HG03280 (cell line): ENCODE data around the gene AUTS2.

ENCODE experiments used
- ATAC-seq: cut with Tn5 transposase; IDR thresholded peaks from one replicate; pipeline ENCODE4 v1.9.1; 2021; ENCODE audit warnings: mild to moderate bottlenecking, moderate library complexity; ENCODE audit not compliant: unreplicated experiment

The AUTS2 gene

DNA sequence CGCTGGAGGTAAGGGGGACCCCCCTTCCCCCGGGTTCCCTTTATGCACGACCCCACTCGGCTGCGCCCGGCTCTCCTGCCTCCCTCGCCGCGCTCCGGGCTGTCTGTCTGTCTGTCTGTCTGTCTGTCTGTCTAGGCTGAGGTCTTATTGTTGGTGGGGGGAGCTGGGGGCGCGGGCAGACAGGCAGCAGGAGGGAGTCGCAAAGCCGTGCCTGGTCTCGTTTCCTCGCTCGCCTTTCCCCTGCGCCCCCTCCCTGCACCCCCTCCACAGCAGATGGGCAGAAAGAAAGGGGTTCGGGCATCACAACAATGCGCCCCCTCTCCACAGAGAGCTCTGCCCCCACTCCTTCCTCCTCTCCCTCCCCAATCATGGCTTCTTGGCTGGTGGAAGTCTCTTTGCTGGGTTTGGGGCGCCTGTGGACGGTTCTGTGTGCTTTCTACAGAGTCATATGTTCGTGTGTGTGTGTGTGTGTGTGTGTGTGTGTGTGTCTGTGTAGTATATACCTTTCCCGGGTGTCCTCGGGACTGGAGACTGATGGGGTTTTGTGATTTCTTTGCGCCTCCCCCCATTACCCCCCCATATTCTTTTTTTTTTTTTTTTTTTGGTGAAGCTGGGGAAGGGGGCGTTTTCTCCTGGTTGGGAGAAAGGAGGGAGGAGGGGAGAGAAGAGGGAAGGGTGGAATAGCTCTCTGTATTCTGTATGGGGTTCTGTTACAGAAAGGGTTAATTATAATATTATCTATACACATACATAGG lies 1.9 kb downstream of the AUTS2 start:
- ATAC-seq = no peak

DNA sequence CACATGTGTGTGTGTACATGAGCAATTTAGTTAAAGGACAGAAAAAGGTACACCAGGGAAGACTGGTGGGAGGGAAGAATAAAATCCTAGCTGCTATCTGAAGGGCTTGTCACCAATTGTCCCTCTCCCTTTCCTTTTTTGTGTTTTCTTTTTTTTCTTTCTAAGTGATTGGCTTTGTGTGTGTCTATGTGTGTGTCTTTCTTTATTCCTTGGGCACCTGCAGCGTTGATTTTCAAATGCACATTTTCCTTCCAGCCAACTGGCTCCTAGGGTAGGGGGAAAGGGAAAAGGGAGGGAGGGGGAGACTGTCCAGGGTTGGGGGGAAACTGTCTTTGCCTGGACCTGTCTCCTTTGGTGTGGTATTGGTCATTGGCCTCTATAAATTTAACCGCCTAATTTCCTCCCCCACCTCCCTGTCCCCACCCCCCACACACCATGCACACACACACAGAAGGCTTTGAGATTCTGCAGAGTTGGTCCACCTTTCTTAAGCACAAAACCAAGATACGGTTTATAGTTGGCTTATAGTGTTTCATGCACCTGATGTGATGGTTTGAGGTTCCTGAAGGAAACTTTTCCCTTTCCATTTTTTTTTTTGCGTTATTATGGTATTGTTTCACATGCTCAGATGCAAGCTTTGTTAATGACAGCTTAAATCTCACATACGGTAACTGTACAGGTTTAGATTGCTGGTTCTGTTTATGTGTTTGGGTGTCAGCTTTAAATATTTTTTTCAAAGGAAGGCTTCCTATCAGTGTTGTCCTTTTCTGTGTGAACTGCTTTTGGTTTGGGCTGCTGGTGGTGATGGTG lies 2.6 kb downstream of the AUTS2 start:
- ATAC-seq = no peak

DNA sequence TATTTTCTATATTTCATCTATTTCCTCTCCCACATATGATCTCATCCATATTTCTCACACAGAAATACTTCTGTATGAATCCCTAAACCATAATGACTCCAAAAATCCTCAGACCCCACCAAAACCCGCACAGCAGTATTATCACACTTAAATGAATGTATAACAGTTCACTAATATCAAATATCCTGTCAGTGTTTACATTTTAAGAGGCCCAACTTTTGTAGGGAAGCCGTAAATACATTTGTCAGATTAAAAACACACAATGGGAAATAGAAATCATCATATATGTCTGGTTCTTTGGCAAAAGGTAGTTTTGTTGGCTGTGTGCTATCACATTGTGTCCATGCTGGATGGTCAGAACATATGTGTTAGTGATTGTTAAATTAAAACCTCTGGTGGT lies 4.2 kb downstream of the AUTS2 start:
- no peak for ATAC-seq

DNA sequence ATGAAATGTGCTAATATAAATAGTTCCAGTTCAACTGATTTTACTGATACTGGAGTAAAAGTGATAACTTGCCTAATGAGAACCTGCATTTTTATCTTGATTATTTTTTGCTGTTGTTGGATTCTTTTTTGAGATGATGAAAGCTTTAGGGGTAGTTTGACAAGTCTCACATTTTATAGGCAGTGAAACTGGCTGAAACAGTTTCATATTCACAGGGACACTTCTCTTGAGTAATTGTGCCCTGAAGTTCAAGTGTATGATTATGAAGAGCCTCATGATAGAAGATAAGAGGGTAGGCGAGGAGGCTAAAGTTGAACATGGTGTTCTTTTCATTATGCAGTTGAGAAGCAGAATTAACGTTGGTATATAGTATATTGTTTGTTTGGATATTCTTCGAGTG lies 5.1 kb downstream of the AUTS2 start:
- peak; percentile 52 for ATAC-seq

DNA sequence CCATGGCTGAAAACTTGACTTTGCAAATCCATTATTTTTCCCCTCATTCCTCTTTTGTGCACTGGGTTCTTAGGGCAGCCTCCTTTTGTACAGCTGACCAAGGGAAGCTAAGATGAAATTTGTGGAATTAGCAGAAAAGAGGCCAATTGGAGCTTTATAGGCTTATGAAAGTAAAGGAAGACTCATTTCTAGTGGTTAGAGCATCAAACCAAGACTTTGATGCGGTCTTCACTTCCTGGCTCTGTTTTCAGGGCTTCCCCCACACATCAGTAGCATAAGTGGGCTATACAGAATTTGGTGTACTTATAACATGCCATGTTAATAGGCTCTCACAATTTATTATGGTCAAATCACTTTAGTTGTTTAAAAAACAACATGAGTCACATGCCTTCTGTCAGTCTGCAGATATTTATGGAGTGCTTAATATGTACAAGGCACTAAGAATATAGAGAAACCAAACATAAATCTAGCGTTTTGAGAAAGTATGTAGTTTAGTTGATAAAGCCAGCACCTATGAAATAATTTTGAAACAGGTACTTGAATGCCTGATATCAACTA lies 5.7 kb downstream of the AUTS2 start:
- no peak for ATAC-seq

DNA sequence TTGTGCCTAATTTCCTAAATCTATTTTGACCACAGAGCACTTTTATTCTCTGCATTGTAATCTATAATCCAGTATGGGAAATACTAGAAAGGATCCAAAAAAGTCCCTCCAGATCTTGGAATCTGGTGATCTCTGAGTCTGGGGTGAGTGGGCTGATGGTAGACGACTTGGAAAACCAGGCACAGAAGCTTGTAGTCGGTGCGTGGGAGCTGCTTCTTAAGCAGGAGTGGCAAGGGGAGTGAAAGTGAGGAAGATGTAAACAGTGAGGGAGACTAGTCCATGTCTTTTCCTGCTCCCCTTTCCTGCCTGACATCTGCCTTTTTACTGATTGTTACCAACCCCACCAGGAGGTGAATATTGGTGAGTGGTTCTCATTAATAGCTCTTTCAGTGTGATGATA lies 6.8 kb downstream of the AUTS2 start:
- no peak for ATAC-seq

DNA sequence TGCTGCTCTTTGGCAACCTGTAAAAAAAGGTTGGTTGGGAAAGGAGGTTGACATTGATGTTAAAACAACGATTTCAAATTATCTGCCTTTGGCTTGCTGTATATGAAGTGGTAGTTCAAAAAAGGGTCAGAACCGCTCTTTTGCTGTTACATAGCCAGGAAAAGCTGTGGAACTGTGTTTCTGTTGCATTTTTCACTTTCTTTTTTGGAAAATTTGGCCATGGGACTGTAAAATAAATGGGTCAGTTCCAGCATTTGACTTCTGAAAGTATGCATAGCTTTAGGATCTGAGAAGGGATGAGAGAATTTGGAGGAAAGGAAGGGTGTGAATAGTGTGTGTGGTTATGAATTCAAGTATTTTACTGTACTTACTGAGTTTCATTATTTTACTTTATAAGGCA lies 7.3 kb downstream of the AUTS2 start:
- ATAC-seq = no peak

DNA sequence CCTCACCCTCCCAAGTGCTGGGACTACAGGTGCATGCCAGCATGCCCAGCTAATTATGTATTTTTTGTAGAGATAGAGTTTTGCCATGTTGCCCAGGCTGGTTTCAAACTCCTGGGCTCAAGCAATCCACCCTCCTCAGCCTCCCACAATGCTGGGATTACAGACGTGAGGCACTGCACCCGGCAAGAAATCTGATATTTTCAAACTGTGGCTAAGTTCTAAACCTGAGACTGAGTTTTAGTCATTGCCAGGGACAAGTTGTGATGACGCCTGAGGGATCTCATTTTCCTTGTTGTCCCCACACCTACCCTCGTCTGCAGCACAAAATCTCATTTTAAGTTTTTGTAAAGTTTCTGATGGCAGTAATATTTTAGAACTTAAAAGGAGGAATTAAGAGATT lies 9.8 kb downstream of the AUTS2 start:
- no peak for ATAC-seq

DNA sequence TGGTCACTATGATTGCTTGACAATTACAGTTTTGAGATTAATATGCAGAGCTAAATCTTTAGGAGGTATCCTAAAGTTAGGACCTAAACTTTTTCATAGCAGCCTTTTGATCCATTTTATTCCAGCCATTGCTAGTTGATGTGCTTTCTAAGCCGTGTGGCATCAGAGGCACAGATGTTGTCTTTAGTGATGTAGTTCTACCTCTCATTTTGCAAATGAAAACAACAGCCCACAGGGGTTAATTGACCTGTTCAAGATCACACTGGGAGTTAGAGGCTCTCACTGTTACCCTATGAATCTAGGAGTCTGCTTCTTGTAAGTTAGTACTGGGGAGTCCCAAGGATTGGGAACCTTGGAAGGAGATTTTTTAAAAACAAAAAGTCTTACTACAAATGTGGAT lies 10.6 kb downstream of the AUTS2 start:
- ATAC-seq = no peak

DNA sequence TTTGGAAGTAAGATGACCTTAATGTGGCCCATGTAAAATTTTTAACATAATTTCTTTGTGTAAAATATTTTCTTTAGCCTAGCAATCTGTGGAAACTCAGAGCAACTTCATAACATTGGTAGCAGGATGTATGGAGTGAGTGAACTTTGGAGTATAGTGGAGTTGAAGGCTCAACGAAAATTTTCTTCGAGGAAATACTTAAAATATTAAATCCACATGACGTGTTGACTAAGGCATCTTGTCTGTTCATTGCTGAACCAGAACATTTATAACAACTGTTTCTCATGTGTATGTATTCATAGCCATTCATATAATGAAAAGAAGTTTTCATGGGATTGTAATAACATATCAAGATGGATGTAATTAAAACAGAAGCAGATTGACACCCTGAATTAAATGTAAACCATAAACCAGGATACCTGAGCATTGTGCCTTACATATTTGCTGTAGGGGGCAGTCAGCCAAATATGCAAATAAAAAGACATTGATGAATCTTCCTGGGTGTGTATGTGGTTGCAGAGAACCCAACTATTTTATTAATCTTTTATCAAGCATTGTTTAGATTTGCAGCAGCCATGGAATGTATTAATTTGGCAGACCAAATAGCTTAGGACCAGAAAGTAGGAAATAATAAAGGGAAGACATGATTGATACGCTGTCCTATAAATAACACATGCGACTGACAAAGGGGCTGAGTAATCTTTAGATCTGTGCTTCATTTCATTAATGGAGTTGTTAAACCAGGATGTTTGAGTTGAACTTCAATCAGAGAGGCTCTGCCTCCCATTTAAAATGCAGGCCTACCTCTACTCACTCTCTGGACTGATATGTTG lies 11.5 kb downstream of the AUTS2 start:
- no peak for ATAC-seq

DNA sequence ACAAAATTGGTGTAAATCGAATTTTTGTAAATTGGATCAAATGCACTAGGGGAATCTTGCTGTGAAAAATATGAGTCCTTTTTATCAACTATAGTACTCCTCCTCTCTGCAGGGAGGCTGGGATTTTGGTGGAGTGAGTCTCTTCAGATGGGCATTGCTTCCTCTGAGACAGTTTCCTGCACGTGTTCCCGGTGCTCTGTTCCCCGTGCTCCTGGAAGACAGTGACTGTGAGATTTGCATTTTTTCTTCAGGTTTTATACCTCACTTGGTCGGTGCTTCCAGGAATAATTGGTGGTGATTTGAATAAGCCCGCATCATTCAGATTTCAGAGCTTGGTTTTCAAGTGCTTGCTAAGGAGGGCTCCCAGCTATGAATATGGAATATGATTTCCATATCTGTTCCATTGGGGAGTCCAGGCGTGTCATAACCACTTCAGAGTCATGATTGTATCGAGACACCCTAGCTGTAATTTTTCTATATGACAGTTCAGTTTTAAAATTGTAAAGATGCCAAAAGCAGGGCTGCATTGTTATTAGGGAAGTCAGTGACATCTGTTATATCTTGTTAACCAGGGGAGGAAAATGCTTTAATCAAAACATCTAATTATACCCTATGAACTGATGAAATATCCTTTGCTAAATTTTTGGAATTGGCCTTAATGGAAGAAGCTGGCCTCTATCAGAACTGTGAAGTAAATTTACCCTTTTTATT lies 12.3 kb downstream of the AUTS2 start:
- no peak for ATAC-seq

DNA sequence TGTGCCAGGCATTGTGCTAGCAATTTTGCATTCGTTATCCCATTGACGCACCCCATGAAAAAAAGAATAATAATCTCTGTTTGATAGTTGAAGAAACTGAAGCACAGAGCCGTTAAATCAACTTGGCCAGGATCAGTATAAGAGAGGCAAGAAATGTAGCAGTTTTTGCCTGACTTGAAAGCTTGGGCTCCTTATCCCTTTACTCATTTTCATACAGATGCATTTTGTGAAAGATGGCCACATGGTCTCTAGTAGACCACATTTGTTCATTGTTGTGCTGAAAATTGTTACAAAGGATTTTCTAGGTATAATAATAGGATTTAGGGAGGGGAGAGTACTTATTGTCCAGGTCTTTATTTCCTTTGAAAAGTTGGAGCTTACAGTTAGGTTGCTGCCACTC lies 14.7 kb downstream of the AUTS2 start:
- ATAC-seq = no peak

DNA sequence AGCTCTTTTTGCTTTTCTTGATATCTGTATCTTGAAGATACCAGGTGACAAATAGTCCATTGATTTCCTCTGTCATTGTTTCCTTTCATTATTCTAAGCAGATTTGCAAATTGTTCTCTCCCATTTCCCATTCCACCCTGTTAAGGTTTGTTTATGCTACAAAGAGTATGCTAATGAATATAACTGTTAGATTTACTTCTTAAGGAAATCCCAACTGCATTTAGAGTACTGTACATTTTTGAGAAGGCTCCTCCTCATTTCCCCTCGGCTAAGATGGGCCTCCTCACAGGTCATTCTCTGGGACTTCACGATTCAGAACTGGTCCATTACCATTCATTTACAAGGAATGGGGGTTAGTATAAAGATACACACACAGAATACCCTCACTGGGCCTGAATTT lies 15.6 kb downstream of the AUTS2 start:
- ATAC-seq = no peak

DNA sequence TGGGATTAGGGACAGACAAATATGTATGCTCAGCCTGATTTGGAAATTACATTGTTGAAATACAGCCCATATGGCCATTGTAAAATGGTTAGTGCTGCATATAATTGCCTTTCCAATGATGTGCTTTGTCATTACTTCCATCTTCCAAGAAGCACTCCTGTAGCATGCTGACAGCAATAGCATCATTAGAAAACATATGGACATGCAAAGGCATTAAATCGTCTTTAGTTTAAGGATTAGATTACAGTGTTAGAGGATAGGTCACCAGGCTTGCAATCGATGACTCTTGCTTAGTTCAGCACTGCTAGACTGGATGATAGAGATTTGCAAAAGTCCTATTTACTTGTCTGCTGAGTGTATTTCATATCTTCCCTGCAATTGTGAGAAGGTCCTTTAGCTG lies 17.4 kb downstream of the AUTS2 start:
- ATAC-seq = no peak

DNA sequence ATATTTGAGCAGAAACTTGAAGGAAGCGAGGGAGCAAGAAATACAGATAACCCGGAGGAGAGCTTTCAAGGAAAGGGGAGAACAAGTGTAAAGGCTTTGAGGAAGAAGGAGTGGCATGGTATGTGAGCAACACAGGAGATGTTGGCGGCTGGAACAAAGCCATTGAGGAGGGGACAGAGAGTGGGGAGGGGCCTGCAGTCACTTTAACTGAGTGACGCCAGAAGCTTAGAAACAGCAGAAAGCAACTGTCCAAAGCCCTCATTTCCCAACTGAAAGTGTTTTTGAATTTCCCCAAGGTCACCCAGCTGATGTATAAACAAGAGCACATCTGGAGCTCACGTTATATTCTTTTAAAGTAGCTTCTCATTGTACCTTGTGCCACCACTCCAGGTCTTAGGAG lies 19.1 kb downstream of the AUTS2 start:
- no peak for ATAC-seq

DNA sequence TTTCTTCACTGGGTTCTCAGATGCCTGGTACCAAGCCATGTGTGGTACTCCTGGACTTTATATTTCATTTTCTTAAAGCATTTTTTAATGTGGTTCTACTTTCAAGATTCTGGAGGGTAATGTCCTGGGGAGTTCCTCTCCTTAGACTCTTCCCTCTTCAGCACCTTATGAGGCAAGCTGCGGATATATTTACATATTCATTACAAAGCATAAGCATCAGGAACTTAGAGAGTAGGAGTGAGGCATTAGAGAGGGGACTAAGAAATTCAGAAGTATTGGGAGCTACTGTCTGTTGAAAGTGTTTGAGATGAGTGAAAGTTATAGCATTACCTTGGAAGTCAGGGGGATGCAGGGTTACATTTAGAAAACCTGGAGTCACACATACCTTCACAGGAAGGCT lies 20.8 kb downstream of the AUTS2 start:
- no peak for ATAC-seq

DNA sequence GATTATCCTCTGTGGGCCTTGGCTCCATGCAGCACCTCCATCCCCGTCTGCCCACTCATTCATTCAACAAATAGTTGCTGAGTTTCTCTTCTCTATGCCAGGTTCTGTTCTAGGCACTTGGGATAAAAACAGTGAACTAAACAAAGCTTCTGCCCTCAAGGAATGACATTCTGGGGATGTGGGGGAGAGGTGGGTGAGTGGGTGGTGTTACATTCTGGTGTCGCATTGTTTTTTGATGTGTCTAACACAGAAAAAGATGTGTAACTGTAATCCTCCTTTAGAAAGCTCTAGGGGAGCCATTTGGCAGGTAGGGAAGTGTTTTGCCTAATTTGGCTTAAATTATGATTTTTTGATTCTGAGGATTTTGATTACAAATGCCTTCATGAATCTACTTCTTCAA lies 21.4 kb downstream of the AUTS2 start:
- ATAC-seq = no peak

DNA sequence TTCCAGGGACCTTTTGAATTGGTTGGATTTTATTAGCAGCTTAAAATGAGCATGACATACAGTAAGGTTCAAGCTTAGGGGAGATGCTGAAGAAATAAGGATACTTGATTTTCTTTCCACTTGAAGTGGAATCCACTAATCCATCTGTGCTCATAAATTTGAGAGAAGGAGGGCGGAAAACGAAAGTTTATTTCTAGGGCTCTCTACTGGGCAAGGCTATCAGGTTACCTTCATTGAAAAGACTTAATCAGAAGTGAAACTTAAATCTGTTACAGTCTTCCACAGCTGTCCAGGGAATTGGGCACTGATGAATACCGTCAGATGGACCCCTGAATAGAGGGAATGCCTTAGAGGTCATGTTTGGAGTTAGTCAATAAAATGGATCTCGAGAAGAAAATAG lies 21.8 kb downstream of the AUTS2 start:
- no peak for ATAC-seq

DNA sequence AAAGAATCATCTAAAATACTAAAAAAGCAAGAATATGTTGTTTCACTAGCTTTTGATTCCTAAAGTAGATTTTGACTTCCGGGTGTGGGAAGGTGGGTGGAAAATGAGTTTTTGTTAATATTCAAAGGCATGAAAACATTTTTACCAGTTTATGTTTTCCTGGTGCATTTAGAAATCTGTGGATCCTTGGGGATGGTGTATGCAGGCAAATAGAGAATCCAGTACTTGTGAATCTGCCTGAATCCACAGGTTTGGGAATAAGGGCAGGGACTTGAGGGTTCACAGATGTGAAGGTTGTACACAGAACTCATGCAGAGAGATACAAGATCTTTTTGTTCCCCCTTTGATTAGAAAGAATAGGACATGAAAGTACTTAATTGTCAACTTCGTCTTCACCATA lies 22.4 kb downstream of the AUTS2 start:
- ATAC-seq = no peak

DNA sequence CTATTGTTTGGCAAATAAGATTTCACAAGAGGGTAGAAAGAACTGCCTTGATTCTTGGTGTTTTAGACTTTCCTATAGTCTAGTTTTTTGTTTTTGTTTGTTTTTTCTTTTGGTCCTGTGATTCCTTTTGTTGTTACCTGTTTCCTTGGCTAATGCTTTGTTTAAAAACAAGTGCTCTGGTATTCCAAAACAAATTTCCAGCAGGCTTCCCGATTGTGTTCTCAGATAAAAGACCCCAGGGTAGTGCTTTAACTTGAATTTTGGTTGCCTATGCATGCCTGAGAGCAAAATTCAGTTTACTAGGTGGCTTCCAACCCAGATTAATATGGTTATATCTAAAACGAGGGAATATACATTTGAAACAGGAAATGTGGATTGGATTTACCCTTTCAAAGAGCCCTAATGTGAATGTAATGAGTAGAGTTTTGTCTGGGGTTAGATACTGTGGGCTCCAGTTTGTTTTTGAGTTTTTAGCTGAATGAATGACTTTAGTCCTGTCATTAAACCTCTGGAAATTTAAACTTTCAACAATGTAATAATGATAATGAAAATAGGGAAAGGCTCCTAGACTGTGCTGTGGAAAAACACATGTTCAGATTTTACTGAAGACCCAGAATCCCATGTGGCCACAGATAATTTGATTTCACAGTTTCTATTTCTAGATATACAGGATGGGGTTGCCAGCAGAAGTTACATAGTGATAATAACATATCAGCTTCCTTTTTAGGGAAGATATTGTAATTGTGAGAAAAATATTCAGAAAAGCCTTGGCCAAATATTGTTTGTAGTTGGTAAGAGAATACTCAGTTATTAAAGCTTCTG lies 23.9 kb downstream of the AUTS2 start:
- no peak for ATAC-seq
